Measurements from ENCODE around the gene DYNC1LI1. TPM values are rescaled to one million over a fixed set of nuclear protein-coding genes. Genes with fewer than 3 reads are reported as not detected.
"Not testable (repeated sequence)": the region's sequence is repeated elsewhere in the genome, so short reads cannot be mapped to it uniquely, and the experiment has no call there.

DYNC1LI1 gene
- total RNA-seq, 2 experiments from 2014 or later: 34.7 to 36.1 TPM

- no peak overlapping the region for H3K4me3 Mint-ChIP-seq
- H3K27ac Mint-ChIP-seq: no peak overlapping the region
- no peaks in the 10 kb centered on the region for H3K27me3 Mint-ChIP-seq
- no peak for DNase-seq
- H3K36me3 Mint-ChIP-seq: peaks cover 22% of the 10 kb centered on the region
- H3K9me3 Mint-ChIP-seq: no peaks in the 10 kb centered on the region
- H3K4me1 Mint-ChIP-seq: no peaks in the 10 kb centered on the region
Measured at GRCh38 chr3:32525720-32526119, 44.9 kb downstream of the DYNC1LI1 start.

GRCh38 chr3:32522682-32523081 lies 48.0 kb downstream of the DYNC1LI1 start:
- Mint-ChIP-seq H3K36me3 (peaks cover 22% of the 10 kb centered on the region), H3K4me1 (no peaks in the 10 kb centered on the region), H3K4me3 (no peak overlapping the region), H3K27ac (no peak overlapping the region), H3K27me3 (no peaks in the 10 kb centered on the region), H3K9me3 (no peaks in the 10 kb centered on the region)
- DNase-seq: no peak

GRCh38 chr3:32518921-32519320 lies 51.7 kb downstream of the DYNC1LI1 start:
- H3K36me3 Mint-ChIP-seq: peaks cover 12% of the 10 kb centered on the region
- H3K27me3 Mint-ChIP-seq, H3K27ac Mint-ChIP-seq, DNase-seq, H3K4me3 Mint-ChIP-seq, H3K9me3 Mint-ChIP-seq, H3K4me1 Mint-ChIP-seq: not testable (repeated sequence)

- not testable (repeated sequence) for H3K27ac Mint-ChIP-seq, DNase-seq, H3K36me3 Mint-ChIP-seq, H3K4me1 Mint-ChIP-seq, H3K4me3 Mint-ChIP-seq, H3K9me3 Mint-ChIP-seq, H3K27me3 Mint-ChIP-seq
Measured at GRCh38 chr3:32516751-32517150, 53.9 kb downstream of the DYNC1LI1 start.

GRCh38 chr3:32511005-32511404 lies 59.7 kb downstream of the DYNC1LI1 start:
- no peak overlapping the region for H3K27ac Mint-ChIP-seq
- peaks cover 2% of the 10 kb centered on the region for H3K4me1 Mint-ChIP-seq
- DNase-seq: no peak
- no peaks in the 10 kb centered on the region for H3K36me3 Mint-ChIP-seq
- no peak overlapping the region for H3K4me3 Mint-ChIP-seq
- H3K9me3 Mint-ChIP-seq: no peaks in the 10 kb centered on the region
- H3K27me3 Mint-ChIP-seq: no peaks in the 10 kb centered on the region

GRCh38 chr3:32510075-32510724 lies 60.5 kb downstream of the DYNC1LI1 start:
- H3K36me3 Mint-ChIP-seq: no peaks in the 10 kb centered on the region
- H3K4me1 Mint-ChIP-seq: peaks cover 2% of the 10 kb centered on the region
- no peak overlapping the region for H3K4me3 Mint-ChIP-seq
- no peaks in the 10 kb centered on the region for H3K9me3 Mint-ChIP-seq
- H3K27me3 Mint-ChIP-seq: no peaks in the 10 kb centered on the region
- peak; percentile 51 for DNase-seq
- no peak overlapping the region for H3K27ac Mint-ChIP-seq

- no peak overlapping the region for H3K4me3 Mint-ChIP-seq
- no peaks in the 10 kb centered on the region for H3K27me3 Mint-ChIP-seq
- no peaks in the 10 kb centered on the region for H3K36me3 Mint-ChIP-seq
- no peaks in the 10 kb centered on the region for H3K9me3 Mint-ChIP-seq
- no peak for DNase-seq
- H3K4me1 Mint-ChIP-seq: no peaks in the 10 kb centered on the region
- no peak overlapping the region for H3K27ac Mint-ChIP-seq
Measured at GRCh38 chr3:32508711-32509110, 61.9 kb downstream of the DYNC1LI1 start.

GRCh38 chr3:32506466-32506865 lies 64.2 kb downstream of the DYNC1LI1 start:
- no peak overlapping the region for H3K27ac Mint-ChIP-seq
- DNase-seq: no peak
- no peaks in the 10 kb centered on the region for H3K27me3 Mint-ChIP-seq
- H3K36me3 Mint-ChIP-seq: no peaks in the 10 kb centered on the region
- no peaks in the 10 kb centered on the region for H3K9me3 Mint-ChIP-seq
- H3K4me1 Mint-ChIP-seq: peaks cover 4% of the 10 kb centered on the region
- H3K4me3 Mint-ChIP-seq: no peak overlapping the region

- H3K27me3 Mint-ChIP-seq: no peaks in the 10 kb centered on the region
- peaks cover 26% of the 10 kb centered on the region for H3K4me1 Mint-ChIP-seq
- no peak for DNase-seq
- peak overlapping the region; percentile 98 for H3K4me3 Mint-ChIP-seq
- peak overlapping the region; percentile 82 for H3K27ac Mint-ChIP-seq
- peaks cover 3% of the 10 kb centered on the region for H3K36me3 Mint-ChIP-seq
- no peaks in the 10 kb centered on the region for H3K9me3 Mint-ChIP-seq
Measured at GRCh38 chr3:32502946-32503286, 67.7 kb downstream of the DYNC1LI1 start.

- H3K27me3 Mint-ChIP-seq: no peaks in the 10 kb centered on the region
- peak within 1 kb of the TSS; percentile 98 for H3K4me3 Mint-ChIP-seq
- H3K9me3 Mint-ChIP-seq: no peaks in the 10 kb centered on the region
- peak within 1 kb of the TSS; percentile 84 for H3K27ac Mint-ChIP-seq
- H3K36me3 Mint-ChIP-seq: peaks cover 3% of the 10 kb centered on the region
- peak; percentile 77 for DNase-seq
- H3K4me1 Mint-ChIP-seq: peaks cover 28% of the 10 kb centered on the region
Measured at GRCh38 chr3:32502118-32502945, 68.3 kb downstream of the DYNC1LI1 start, which contains the start of gene CMTM6. CMTM6 (minus strand) TSS chr3:32502852; CDS start chr3:32502745, 107 bp downstream.

- Mint-ChIP-seq H3K9me3 (no peaks in the 10 kb centered on the region), H3K36me3 (peaks cover 4% of the 10 kb centered on the region), H3K27ac (peak overlapping the region; percentile 84), H3K4me3 (peak overlapping the region; percentile 98), H3K4me1 (peaks cover 29% of the 10 kb centered on the region), H3K27me3 (no peaks in the 10 kb centered on the region)
- no peak for DNase-seq
Measured at GRCh38 chr3:32501783-32502117, 68.9 kb downstream of the DYNC1LI1 start.

GRCh38 chr3:32500880-32501782 lies 69.5 kb downstream of the DYNC1LI1 start:
- DNase-seq: no peak
- Mint-ChIP-seq H3K4me1 (peaks cover 32% of the 10 kb centered on the region), H3K4me3 (peak overlapping the region; percentile 98), H3K9me3 (no peaks in the 10 kb centered on the region), H3K27me3 (no peaks in the 10 kb centered on the region), H3K27ac (peak overlapping the region; percentile 74), H3K36me3 (peaks cover 9% of the 10 kb centered on the region)

- Mint-ChIP-seq H3K4me3 (no peak overlapping the region), H3K36me3 (peaks cover 12% of the 10 kb centered on the region), H3K4me1 (peaks cover 36% of the 10 kb centered on the region), H3K9me3 (no peaks in the 10 kb centered on the region), H3K27ac (no peak overlapping the region), H3K27me3 (no peaks in the 10 kb centered on the region)
- DNase-seq: no peak
Measured at GRCh38 chr3:32500231-32500630, 70.4 kb downstream of the DYNC1LI1 start.

GRCh38 chr3:32499585-32499984 lies 71.1 kb downstream of the DYNC1LI1 start:
- Mint-ChIP-seq H3K4me3 (no peak overlapping the region), H3K36me3 (peaks cover 12% of the 10 kb centered on the region), H3K9me3 (no peaks in the 10 kb centered on the region), H3K27ac (no peak overlapping the region), H3K4me1 (peaks cover 39% of the 10 kb centered on the region), H3K27me3 (no peaks in the 10 kb centered on the region)
- DNase-seq: no peak

GRCh38 chr3:32498992-32499391 lies 71.7 kb downstream of the DYNC1LI1 start:
- H3K36me3 Mint-ChIP-seq: peaks cover 12% of the 10 kb centered on the region
- H3K4me3 Mint-ChIP-seq: no peak overlapping the region
- peaks cover 39% of the 10 kb centered on the region for H3K4me1 Mint-ChIP-seq
- H3K27me3 Mint-ChIP-seq: no peaks in the 10 kb centered on the region
- DNase-seq: no peak
- H3K9me3 Mint-ChIP-seq: no peaks in the 10 kb centered on the region
- no peak overlapping the region for H3K27ac Mint-ChIP-seq
